GM19372 (cell line): ENCODE data around the gene PAIP2.
"Not testable (repeated sequence)": the region's sequence is repeated elsewhere in the genome, so short reads cannot be mapped to it uniquely, and the experiment has no call there.

Experiments
- ATAC-seq: cut with Tn5 transposase; IDR thresholded peaks from one replicate; pipeline ENCODE4 v1.9.1; 2021; ENCODE audit warnings: mild to moderate bottlenecking, low read depth, moderate library complexity; ENCODE audit not compliant: unreplicated experiment

Gene PAIP2

DNA sequence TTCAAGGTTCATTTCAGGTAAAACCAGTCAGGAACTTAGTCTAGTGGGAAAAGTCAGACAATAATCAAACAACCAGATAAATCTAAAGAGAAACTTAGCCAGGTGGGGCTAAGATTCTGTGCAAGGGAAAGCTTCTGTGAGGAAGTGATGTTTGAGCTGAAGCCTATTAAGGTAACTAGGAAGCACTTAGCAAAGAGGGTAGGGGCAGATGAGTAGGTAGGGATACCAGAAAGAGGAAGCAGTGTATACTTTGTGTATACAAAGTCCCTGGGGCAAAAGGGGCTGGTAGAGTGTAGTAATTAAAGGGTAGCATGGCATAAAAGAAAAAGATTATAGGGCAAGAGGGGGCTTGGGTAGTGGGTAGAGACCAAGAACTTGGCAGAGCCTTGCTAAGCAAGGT lies 65.9 kb downstream of the PAIP2 start:
- no peak for ATAC-seq

DNA sequence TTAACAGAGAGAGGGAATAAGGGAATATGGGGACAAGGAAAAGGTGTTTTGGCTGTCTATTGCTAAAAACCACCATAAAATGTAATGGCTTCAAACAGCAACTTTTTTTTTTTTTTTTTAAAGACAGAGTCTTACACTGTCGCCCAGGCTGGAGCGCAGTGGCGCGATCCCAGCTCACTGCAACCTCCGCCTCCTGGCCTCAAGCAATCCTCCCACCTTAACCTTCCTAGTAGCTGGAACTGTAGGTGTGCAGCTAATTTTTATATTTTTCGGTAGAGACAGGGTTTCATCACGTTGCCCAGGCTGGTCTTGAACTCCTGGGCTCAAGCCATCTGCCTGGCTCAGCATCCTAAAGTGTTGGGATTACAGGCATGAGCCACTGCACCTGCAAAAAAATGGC lies 66.5 kb downstream of the PAIP2 start:
- ATAC-seq = no peak

DNA sequence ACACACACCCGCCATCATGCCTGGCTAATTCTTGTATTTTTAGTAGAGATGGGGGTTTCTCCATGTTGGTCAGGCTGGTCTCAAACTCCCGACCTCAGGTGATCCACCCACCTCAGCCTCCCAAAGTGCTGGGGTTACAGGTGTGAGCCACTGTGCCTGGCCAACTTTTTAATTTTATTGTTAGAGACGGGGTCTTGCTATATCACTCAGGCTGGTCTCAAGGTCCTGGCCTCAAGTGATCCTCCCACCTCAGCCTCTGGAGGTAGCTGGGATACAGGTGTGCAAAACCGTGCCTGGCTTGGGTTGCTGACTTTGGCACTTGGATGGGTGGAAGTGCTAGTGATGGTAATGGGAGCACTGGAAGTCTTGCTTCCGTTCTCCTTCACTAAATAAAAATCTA lies 67.5 kb downstream of the PAIP2 start:
- not testable (repeated sequence) for ATAC-seq

DNA sequence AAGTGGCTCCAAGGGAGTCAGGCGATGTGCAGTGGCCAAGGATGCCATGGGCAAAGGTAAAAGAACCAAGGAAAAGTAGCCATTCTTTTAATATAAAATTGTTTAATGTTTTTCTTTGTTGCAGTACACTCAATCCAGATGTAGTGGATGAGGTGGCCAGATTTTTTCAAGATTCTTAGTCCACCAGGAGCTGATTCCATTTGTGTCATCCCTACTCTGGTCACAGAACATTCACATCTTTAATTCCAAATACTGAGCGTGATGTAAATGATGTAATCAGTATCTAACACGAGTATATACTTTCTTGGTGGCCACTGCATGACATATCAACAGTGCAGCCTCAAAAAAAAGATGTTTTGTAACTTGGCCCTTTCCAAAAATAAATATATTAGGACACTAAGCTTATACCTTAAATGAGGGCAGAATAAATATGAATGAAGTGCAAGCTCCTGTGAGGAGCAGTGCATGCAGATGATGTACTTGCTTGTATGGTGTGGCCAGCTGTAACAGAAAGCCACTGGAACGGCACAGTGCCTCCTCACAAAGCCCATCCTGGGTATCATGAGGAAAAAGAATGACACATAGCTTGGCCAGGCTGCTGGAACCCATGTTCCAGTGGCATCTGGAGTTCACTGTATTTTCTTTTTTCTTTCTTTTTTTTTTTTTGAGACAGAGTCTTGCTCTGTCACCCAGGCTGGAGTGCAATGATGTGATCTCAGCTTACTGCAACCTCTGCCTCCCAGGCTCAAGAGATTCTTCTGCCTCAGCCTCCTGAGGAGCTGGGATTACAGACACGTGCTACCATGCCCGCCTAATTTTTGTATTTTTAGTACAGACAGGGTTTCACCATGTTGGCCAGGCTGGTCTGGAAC lies 68.7 kb downstream of the PAIP2 start:
- ATAC-seq = no peak

DNA sequence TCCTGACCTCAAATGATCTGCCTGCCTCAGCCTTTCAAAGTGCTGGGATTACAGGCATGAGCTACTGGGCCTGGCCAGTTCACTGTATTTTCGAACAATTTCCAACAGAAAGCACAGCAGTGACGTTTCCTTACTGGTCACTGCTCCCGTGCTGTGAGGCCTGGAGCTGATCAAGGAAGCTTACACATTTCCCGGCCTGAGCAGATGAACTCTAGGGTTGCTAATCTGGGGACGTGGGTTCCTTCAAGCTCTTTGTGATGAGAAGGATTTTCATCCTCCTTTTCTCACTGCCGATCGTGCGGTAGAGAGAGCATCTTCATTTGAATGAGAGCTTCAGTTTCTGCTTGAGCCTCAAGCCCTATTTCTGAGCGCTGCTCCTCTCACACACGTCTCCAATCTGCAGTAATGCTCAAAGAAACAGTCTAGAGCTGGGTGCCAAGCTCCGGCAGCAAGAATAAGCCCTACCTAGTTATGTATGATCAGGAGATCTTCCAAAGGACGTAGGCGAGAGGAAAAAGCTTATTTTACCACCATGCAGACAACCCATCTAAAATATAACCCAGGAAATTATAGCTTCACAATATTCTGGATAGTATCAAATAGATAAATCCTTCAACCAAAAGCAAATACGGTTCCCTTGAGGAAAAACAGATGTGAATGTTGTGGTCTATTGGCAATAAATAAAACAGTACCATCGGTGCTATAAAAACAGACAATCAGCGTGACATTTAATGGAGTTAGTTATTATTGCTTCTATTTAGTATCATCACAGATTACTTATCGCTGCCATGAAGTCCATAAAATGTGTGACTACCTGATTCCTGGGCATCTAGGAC lies 69.6 kb downstream of the PAIP2 start:
- no peak for ATAC-seq

DNA sequence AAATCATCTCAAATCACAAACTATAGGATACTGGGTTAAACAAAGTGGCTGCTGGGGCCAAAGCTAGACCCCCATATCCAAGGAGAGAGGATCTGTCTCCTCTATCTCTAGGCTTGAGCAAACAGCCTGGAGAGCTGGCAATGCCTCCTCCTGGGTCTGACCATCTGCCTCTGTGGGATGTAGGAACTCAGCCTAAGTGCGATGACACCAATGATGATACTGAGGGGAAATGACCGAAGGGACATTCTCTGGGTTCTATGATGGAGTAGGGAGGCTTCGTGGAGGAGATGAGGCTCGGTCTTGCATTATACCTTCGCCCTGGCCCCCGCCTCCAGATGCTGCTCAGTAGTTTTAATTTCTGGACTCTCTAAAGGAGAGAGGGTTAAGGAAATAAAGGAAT lies 71.5 kb downstream of the PAIP2 start:
- no peak for ATAC-seq

DNA sequence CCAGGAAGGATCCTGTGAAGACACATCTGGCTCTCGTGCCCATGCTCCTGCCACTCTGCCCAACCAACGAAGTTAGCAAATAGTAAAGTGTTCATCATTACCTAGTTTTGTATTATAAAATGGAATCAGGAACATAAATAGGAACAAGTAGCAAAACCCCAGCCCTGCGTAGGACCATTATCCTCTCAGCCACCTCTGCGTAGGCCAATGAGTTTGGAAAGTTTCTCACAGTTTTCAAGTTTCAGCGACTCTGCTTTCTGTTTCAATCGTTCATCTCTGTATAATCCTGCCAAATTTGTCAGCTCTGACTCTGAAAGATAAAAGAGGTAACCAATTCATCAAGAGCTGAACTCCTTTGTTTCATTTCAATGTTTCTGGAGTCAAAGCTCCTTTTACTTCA lies 72.3 kb downstream of the PAIP2 start:
- ATAC-seq = peak; percentile 55

DNA sequence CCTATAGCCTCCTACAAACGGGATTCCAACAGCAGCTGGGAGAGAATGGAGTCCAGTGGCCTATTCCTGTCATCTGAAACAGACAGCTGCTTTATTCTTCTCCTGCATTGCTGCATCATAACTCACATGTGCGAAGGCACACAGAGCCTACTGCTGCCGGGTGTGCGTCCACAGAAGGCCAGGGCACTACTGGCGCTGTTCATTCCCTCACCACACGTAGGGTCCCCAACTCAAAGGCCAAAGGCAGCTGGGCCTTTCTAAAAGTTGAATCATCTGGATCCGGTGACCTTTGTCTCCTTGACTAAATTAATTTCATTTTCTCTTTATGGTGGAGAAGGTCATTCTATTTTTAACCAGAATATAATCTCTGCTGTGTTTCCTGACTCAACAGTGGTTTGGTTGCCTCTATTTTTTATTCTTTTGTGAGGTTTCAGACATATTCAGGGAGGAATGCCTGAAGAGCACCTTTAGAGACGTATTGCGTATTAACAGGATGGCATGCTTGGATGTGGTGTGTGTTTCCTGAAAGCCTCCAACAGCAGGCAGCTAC lies 73.0 kb downstream of the PAIP2 start:
- ATAC-seq = no peak

DNA sequence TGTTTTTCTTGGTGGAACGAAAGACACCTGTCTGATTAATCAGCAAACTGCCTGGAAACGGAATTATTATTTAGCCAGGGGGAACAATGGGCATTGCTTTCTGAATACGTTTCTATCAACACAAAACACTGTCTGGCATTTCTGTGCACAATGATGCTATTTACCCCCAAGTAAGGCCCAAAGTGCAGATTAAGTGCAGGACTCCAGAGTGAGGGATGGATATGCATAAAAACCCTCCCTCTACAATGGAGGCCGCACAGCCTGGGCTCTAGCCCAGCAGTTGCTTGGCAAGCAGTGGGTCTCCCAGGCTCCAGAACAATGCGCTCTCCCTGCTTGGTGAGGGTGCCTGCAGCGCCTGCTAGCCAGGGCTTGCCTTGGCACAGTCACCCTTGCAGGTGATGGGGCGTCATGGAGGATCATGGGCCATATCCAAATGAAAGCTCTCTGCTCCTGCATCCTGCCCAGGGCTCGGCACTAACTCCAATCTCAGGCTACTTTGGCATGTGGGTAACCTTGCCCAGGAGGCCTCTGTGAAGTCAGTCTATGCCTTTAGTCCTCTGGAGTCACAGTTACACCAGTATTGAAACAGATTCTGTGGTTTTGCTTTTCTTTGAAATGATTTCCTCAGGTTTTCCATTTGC lies 73.7 kb downstream of the PAIP2 start:
- ATAC-seq = no peak

DNA sequence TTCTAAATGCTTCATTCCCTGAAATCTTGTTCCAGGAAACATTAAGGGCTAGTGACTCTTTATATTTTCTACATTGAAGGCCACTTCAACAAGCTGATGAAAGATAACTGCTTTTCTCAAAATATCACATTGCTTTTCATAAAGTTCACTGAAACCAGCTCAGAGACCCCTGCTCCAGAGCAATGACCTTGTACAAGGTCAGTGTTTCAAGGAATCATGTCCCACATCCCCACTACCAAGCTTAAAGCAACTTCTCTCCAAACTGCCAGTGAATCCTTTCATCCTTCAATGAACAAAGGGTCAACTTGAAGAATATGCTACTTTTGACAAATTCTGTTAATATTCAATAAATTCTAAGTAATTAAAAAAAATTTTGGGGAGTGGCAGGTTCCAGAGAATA lies 74.2 kb downstream of the PAIP2 start:
- no peak for ATAC-seq

DNA sequence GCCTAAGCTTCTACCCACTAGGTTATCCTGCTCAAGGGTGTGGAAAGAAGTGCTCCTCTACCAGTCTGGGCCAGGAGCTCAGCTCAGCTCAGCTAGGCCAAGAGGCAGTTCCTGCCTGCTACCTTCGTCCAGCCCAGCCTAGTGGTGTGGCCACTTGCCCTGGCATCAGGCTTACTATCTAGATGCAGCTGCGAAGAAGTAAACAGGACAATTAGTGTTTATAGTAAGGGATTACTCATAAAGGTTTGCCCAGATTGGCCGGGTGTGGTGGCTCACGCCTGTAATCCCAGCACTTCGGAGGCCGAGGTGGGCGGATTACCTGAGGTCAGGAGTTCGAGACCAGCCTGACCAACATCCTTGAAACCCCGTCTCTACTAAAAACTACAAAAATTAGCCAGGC lies 75.0 kb downstream of the PAIP2 start:
- no peak for ATAC-seq

DNA sequence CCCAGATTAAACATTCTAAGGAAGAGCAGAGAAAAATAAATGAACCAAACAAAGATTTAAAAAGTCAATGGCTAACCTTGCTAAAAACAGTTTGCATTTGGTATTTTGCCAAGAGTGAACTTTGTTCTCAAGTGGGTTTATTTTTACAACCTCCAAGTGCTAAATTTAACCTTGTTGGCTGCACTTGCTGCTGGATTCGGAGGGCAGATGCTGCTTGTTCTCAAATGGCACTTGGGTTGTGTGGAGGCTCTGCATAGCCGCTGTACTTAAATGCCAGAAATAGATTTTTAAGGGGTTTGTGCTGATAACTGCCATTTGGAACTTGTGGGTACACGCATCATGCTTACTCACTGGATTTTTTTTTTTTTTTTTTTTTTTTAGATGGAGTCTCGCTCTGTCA lies 75.6 kb downstream of the PAIP2 start:
- no peak for ATAC-seq

DNA sequence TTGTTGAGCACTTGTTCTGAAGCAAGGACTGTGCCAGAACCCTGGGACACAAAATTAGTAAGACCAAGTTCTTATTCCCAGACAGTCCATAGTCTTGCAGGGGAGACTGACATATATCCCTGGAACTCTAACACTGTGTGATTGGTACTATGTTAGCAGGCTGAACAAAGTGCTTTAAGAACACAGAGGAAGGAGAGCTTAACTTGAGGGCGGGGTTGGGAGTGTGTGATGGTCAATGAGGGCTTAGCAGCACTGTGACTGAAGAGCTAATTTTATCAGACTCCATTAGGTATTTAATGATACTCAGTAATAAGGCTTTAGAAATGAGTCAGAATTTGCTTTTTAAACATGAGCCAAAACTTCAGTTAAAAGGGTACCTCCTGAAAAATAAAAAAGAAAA lies 77.1 kb downstream of the PAIP2 start:
- ATAC-seq = no peak
